GM18505 (cell line): ENCODE results near the gene BTK.

Experiments
- ATAC-seq: cut with Tn5 transposase; IDR thresholded peaks from one replicate; pipeline ENCODE4 v1.9.1; 2021; ENCODE audit not compliant: unreplicated experiment
- POLR2A ChIP-seq: IDR thresholded peaks from 4 replicates; pipeline ENCODE4 v1.6.1; 2011; ENCODE audit warnings: borderline replicate concordance; ENCODE audit not compliant: insufficient read depth, insufficient read length; ENCODE audit errors: extremely low read depth

The BTK gene

GRCh38 chrX:101385795-101386541, at the start of gene BTK:
TSS of gene BTK (minus strand) at chrX:101386191. CDS start at chrX:101375284, 10,907 bp downstream.
- peak; percentile 80 for TF ChIP-seq POLR2A
- ATAC-seq, result peak; percentile 56

GRCh38 chrX:101430457-101431078, 44.6 kb upstream of the BTK start:
- no peak for TF ChIP-seq POLR2A
- ATAC-seq, result peak; percentile 90

- TF ChIP-seq POLR2A, result no peak
- peak; percentile 40 for ATAC-seq
Observed at GRCh38 chrX:101429934-101430333, 43.9 kb upstream of the BTK start.

GRCh38 chrX:101427954-101428353, 42.0 kb upstream of the BTK start:
- ATAC-seq, result no peak

GRCh38 chrX:101419489-101419888, 33.5 kb upstream of the BTK start:
- no peak for TF ChIP-seq POLR2A
- no peak for ATAC-seq

More at GRCh38 chrX:101427954-101428353, 42.0 kb upstream of the BTK start:
- no peak for TF ChIP-seq POLR2A

GRCh38 chrX:101417981-101418841, 32.2 kb upstream of the BTK start:
- TF ChIP-seq POLR2A, result no peak
- peak; percentile 39 for ATAC-seq

GRCh38 chrX:101417190-101417589, 31.2 kb upstream of the BTK start:
- TF ChIP-seq POLR2A, result no peak
- ATAC-seq, result no peak

GRCh38 chrX:101416691-101417090, 30.7 kb upstream of the BTK start:
- ATAC-seq, result no peak
- no peak for TF ChIP-seq POLR2A

- peak; percentile 58 for ATAC-seq
- no peak for TF ChIP-seq POLR2A
Observed at GRCh38 chrX:101415180-101416145, 29.5 kb upstream of the BTK start.

- TF ChIP-seq POLR2A, result no peak
- ATAC-seq, result no peak
Observed at GRCh38 chrX:101411984-101412383, 26.0 kb upstream of the BTK start.

- ATAC-seq, result no peak
- no peak for TF ChIP-seq POLR2A
Observed at GRCh38 chrX:101410461-101410860, 24.5 kb upstream of the BTK start.

- TF ChIP-seq POLR2A, result no peak
- ATAC-seq, result no peak
Observed at GRCh38 chrX:101409043-101409442, 23.1 kb upstream of the BTK start.

- no peak for ATAC-seq
- no peak for TF ChIP-seq POLR2A
Observed at GRCh38 chrX:101408532-101408841, 22.5 kb upstream of the BTK start.

- peak; percentile 58 for TF ChIP-seq POLR2A
- ATAC-seq, result peak; percentile 93
Observed at GRCh38 chrX:101407748-101408531, 21.9 kb upstream of the BTK start, which contains the start of the genes GLA and HNRNPH2. TSS of gene GLA (minus strand) at chrX:101407925. CDS start at chrX:101407903, 22 bp downstream. TSS of gene HNRNPH2 (plus strand) at chrX:101408222. CDS start at chrX:101411989, 3,767 bp downstream.
